GM21528 (cell line): ENCODE data around the gene D2HGDH.
"Not testable (repeated sequence)": the region's sequence is repeated elsewhere in the genome, so short reads cannot be mapped to it uniquely, and the experiment has no call there.

Source experiments
- ATAC-seq: cut with Tn5 transposase; IDR thresholded peaks from one replicate; pipeline ENCODE4 v1.9.1; 2021; ENCODE audit warnings: mild to moderate bottlenecking, moderate library complexity; ENCODE audit not compliant: unreplicated experiment, low FRiP score

D2HGDH gene

GRCh38 chr2:241803387-241804325 lies 69.2 kb downstream of the D2HGDH start:
- ATAC-seq = peak; percentile 47

GRCh38 chr2:241804326-241805229 lies 70.1 kb downstream of the D2HGDH start:
- peak; percentile 34 for ATAC-seq

DNA sequence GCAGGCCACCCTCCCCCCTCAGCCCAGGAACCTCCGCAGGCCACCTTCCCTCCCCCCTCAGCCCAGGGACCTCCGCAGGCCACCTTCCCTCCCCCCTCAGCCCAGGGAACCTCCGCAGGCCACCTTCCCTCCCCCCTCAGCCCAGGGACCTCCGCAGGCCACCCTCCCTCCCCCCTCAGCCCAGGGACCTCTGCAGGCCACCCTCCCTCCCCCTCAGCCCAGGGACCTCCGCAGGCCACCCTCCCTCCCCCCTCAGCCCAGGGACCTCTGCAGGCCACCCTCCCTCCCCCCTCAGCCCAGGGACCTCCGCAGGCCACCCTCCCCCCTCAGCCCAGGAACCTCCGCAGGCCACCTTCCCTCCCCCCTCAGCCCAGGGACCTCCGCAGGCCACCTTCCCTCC lies 71.8 kb downstream of the D2HGDH start:
- not testable (repeated sequence) for ATAC-seq

DNA sequence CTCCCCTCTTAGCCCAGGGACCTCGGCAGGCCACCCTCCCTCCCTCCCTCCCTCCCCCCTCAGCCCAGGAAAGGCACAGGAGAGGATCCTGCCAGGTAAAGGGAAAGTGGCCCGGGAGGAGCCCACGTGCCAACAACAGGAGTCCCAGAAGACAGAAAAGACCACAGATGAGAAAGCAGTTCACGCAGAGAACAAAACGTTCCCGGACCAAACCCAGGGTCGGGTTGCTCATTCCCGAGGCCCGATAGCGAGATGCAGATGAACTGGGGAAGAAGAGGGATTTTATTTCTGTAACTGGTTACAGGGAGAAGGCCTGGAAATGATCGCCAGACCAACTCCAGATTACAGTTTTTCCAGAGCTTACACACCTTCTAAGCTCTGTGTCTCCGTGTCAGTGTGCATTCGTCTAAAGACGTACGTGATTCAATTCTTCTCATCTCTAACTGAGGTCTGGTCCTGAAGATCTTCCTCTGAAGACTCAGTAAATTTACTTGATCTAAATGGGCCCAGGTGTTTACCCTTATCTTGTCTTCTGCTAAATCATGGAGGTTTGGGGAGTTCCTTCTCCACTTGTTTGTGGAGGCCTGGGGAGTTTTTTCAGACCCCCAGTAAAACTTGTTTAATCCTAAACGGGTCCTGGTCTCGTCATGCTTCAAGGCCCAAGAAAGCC lies 73.8 kb downstream of the D2HGDH start:
- ATAC-seq = no peak

DNA sequence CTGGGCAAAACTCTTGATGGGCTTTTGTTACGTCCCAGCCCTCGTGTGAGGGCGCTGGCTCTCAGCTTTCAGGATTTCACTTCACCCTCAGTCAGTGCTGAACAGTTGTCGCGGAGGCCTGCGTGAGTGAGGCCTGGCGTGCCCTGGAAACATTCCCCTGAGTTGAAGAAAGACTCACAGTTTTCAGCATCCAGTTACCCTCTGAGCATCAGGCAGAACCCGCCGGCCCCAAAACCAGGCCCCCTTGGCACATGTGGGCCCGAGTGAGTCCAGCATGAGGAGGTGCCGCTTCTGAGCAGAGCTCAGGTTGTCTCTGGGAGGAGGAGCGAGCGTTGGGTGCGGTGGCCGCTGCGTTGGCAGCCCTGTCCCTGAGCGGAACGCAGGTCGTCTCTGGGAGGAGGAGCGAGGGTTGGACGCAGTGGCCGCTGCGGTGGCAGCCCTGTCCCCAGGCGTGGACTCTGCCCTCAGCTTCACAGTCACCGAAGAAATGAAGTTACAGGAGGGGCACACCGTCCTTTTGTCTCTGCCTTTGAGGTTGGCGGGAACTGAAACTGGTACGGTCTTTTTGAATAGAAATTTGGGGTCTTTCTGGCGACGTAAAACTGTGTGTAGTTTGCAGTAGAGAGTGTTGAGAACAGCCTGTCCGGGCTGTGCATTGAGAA lies 74.4 kb downstream of the D2HGDH start, which contains the start of gene NEU4:
Gene NEU4, plus strand, starts transcription at position 473 of the 662 bp plus-strand sequence. CDS start 5,292 bp downstream, outside the sequence.
- no peak for ATAC-seq

DNA sequence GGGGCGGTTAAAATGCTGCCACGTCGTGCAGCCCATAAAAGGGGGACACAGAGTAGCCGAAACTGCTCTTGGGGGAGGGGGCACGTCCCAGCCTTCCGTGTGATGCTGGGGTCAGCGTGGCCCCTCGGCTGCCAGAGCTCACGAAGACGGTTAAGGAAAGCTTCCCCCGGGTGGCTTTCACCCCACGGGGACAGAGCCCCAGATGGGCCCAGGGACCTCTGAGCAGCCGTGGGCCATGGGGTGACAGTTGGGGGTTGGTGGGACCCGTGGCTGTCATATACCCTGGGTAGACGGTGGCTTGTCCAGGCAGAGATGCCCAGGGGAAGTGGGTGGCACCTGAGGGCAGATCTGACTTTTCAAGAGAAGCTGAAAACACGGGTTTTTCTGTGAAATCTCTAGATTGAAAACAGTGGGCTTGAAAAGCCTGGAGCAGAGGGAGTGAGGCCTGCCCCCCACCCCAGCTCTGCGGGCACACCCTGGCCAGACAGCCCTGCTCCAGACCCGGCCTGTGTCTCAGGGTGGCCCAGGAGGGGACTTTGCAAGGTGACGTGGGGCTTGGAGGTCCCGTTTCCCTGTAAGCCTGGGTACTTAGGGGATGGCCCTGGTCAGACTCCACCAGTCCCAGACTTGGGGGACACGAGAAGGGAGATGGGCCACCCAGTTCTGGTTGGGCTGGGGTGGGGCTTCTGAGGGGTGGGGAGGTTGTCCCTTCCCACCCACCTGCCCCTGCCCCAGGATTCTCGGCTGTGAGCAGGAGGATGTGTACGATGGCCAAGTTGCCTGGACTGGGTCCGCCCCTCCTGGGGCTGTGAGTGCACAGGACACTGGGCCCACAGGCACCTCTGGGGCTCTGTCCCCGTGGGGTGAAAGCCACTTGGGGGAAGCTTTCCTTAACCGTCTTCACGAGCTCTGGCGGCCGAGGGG lies 75.2 kb downstream of the D2HGDH start:
- no peak for ATAC-seq

GRCh38 chr2:241810307-241811200 lies 76.1 kb downstream of the D2HGDH start:
- no peak for ATAC-seq

GRCh38 chr2:241811201-241811951 lies 76.9 kb downstream of the D2HGDH start:
- ATAC-seq = no peak

DNA sequence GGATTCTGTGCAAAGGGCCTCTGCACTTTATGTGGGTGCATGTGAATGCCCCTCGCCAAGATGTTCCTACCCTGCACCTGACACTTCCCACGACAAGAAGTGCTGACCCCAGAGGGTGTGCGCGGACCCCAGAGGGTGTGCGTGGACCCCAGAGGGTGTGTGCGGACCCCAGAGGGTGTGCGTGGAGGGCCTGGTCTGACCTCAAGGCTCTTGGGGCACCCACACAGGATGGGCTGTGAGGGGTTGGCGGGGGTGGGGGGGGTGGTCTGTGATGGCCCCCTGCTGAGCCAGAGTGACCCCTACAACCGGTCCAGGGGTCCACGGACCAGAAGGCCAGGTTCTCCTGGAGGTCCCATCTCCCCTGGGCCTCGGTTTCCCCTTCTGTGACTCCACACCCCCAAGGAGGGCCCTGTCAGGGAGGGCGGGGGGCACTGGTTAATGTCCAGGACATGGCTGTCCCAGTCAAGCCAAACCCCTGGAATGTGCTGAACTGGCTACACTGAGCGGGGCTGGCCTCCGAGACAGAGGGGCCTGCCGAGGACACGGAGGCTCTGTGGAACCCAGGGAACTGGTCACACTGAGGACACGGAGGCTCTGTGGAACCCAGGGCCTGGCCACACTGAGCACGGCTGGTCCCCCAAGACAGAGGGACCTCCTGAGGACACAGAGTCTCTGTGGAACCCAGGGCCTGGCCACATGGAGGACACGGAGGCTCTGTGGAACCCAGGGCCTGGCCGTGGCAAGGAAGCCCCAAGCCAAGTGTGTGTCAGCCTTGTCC lies 77.7 kb downstream of the D2HGDH start:
- ATAC-seq = no peak

GRCh38 chr2:241812730-241813643 lies 78.6 kb downstream of the D2HGDH start:
- no peak for ATAC-seq

GRCh38 chr2:241813644-241814392 lies 79.4 kb downstream of the D2HGDH start:
- ATAC-seq = no peak

DNA sequence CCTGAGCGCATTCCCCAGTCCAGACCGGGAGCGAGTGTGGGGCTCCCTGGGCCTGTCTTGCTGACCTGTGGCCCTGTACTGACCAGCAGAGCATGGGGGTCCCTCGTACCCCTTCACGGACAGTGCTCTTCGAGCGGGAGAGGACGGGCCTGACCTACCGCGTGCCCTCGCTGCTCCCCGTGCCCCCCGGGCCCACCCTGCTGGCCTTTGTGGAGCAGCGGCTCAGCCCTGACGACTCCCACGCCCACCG lies 79.9 kb downstream of the D2HGDH start:
- ATAC-seq = no peak

- ATAC-seq = no peak
Measured at GRCh38 chr2:241814643-241815476, 80.4 kb downstream of the D2HGDH start.
